ENCODE data around the gene SPATA6.
"Not testable (repeated sequence)": the region's sequence is repeated elsewhere in the genome, so short reads cannot be mapped to it uniquely, and the experiment has no call there.

Gene SPATA6

GRCh38 chr1:48462716-48463302 is 9.2 kb downstream of the SPATA6 start:
- DNase-seq (ENCODE audit: low spot score) = no peak

GRCh38 chr1:48450505-48450904 is 21.5 kb downstream of the SPATA6 start:
- no peak for DNase-seq (ENCODE audit: low spot score)

- no peak for DNase-seq (ENCODE audit: low spot score)
These were observed 23.1 kb downstream of the SPATA6 start for GRCh38 chr1:48448932-48449331.

GRCh38 chr1:48444186-48444585 is 27.8 kb downstream of the SPATA6 start:
- not testable (repeated sequence) for DNase-seq (ENCODE audit: low spot score)

- DNase-seq (ENCODE audit: low spot score) = no peak
These were observed 29.0 kb downstream of the SPATA6 start for GRCh38 chr1:48442864-48443619.

GRCh38 chr1:48440786-48441185 is 31.2 kb downstream of the SPATA6 start:
- not testable (repeated sequence) for DNase-seq (ENCODE audit: low spot score)

- DNase-seq (ENCODE audit: low spot score) = no peak
These were observed 32.6 kb downstream of the SPATA6 start for GRCh38 chr1:48439380-48439779.

- not testable (repeated sequence) for DNase-seq (ENCODE audit: low spot score)
These were observed 34.6 kb downstream of the SPATA6 start for GRCh38 chr1:48437379-48437778.

GRCh38 chr1:48435312-48436002 is 36.5 kb downstream of the SPATA6 start:
- not testable (repeated sequence) for DNase-seq (ENCODE audit: low spot score)

GRCh38 chr1:48430832-48431231 is 41.2 kb downstream of the SPATA6 start:
- no peak for DNase-seq (ENCODE audit: low spot score)

GRCh38 chr1:48422009-48422408 is 50.0 kb downstream of the SPATA6 start:
- DNase-seq (ENCODE audit: low spot score) = no peak

- DNase-seq (ENCODE audit: low spot score) = no peak
These were observed 53.3 kb downstream of the SPATA6 start for GRCh38 chr1:48418742-48419141.

- DNase-seq (ENCODE audit: low spot score) = no peak
These were observed 57.0 kb downstream of the SPATA6 start for GRCh38 chr1:48415050-48415449.

- DNase-seq (ENCODE audit: low spot score) = no peak
These were observed 57.7 kb downstream of the SPATA6 start for GRCh38 chr1:48414264-48414663.

- DNase-seq (ENCODE audit: low spot score) = no peak
These were observed 66.1 kb downstream of the SPATA6 start for GRCh38 chr1:48405940-48406339.

GRCh38 chr1:48405400-48405799 is 66.6 kb downstream of the SPATA6 start:
- no peak for DNase-seq (ENCODE audit: low spot score)

- no peak for DNase-seq (ENCODE audit: low spot score)
These were observed 69.4 kb downstream of the SPATA6 start for GRCh38 chr1:48402599-48402998.

- DNase-seq (ENCODE audit: low spot score) = no peak
These were observed 75.8 kb downstream of the SPATA6 start for GRCh38 chr1:48396208-48396607.

GRCh38 chr1:48391926-48392325 is 80.1 kb downstream of the SPATA6 start:
- no peak for DNase-seq (ENCODE audit: low spot score)

GRCh38 chr1:48387409-48387808 is 84.6 kb downstream of the SPATA6 start:
- DNase-seq (ENCODE audit: low spot score) = no peak

GRCh38 chr1:48374785-48375184 is 97.2 kb downstream of the SPATA6 start:
- DNase-seq (ENCODE audit: low spot score) = no peak

GRCh38 chr1:48371598-48371997 is 100.4 kb downstream of the SPATA6 start:
- DNase-seq (ENCODE audit: low spot score) = no peak

- DNase-seq (ENCODE audit: low spot score) = no peak
These were observed 109.1 kb downstream of the SPATA6 start for GRCh38 chr1:48362901-48363300.

Data from left forelimb (tissue), 1 donor.